Measurements from ENCODE around the gene C3orf52.

Gene C3orf52

DNA sequence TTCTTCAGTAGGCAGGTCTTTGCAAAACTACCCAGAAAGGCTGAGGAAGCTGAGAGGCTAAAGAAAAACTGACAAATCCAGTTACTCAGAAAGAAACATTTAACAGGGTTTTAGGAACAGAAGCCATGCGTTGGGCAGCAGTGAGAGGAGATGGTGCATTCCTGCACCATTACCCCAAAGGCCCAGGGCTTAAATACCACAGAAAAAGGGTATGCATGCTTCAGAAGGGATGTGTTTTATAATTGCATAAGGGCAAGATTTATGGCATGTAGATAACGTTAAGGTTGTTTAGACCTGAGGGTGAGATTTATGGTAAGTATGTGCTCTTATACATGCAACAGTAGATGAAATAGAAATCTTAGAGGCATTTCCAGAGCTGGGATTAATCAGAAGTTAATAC lies 10.0 kb downstream of the C3orf52 start:
- DNase-seq (ENCODE audit: low spot score) = no peak
- no peak for TF ChIP-seq CTCF (IDR thresholded peaks at IDR 0.05; ENCODE audit: extremely low read depth, missing control alignments)

GRCh38 chr3:112097378-112097777 lies 11.2 kb downstream of the C3orf52 start:
- no peak for DNase-seq (ENCODE audit: low spot score)
- no peak for TF ChIP-seq CTCF (IDR thresholded peaks at IDR 0.05; ENCODE audit: extremely low read depth, missing control alignments)

DNA sequence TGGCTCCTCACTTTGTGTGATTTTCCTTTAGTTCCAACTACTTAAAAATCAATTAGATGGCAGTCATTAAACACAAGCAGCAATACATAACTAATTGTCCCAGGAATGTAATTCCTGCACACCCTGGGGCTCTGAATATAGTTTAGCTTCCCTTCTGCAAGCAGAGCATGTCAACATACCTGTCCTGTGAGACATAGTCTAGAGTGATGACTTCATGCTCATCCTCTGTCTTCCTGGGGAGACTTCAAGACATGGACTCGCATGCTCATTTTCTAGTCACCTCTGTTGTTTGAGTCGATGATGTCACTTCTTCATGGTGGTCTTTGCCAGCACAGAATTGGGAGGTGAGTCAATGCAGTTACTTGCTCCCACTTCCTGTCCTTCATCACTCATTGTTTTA lies 15.7 kb downstream of the C3orf52 start:
- no peak for TF ChIP-seq CTCF (IDR thresholded peaks at IDR 0.05; ENCODE audit: extremely low read depth, missing control alignments)
- DNase-seq (ENCODE audit: low spot score) = no peak

DNA sequence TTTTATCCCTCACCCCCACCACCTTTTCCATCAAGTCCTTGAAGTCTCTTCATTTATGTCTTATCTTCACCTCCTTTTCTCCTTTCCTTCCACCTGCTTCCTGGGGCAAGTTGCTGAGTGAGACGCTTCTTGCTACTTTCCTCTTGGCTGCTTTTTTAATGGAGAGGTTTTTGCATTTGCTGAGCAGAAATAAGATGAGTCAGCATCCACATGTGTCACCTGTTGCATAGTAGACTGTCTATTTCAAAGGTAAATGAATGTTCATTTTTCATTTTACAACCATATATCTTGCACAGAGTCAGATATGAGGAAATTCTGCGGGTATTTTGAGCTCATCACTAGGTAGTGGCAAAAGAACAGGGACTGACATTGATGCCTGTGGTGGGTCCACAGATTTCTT lies 18.6 kb downstream of the C3orf52 start:
- TF ChIP-seq CTCF (IDR thresholded peaks at IDR 0.05; ENCODE audit: extremely low read depth, missing control alignments) = no peak
- DNase-seq (ENCODE audit: low spot score) = no peak

- DNase-seq (ENCODE audit: low spot score) = no peak
- TF ChIP-seq CTCF (IDR thresholded peaks at IDR 0.05; ENCODE audit: extremely low read depth, missing control alignments) = no peak
These were observed 23.1 kb downstream of the C3orf52 start for GRCh38 chr3:112109322-112109721.

DNA sequence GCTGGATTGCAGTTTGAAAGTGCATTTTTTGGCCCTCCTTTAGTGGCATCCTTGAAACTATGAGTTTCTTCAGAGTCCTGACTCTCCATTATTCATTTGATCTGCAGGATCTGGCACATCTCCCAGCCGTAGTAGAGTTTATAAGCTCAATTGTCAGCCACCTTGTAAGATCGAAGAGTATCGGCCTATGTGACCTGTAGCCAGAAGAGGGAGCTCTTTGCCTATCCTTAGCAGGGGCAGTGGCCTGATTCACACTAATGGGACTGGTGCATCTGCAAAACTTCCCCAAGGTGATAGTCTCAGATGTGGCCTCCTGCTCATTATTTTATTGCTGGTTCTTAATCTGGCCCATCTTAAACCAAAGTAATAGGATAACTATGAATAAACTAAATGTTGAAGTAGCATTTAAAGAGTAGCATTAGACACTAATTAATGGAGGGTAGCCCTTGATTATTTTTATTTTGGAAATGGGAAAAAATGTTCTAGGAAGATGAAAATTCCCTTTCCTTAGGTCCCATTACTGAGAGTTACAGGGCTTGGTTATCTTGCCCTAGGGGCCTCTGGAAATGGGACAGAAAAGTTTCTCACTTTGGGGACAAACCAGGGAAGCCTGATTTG lies 25.7 kb downstream of the C3orf52 start:
- peak; percentile 63 for TF ChIP-seq CTCF (IDR thresholded peaks at IDR 0.05; ENCODE audit: extremely low read depth, missing control alignments)
- DNase-seq (ENCODE audit: low spot score) = peak; percentile 75

GRCh38 chr3:112114576-112115160 lies 28.5 kb downstream of the C3orf52 start:
- TF ChIP-seq CTCF (IDR thresholded peaks at IDR 0.05; ENCODE audit: extremely low read depth, missing control alignments) = no peak
- DNase-seq (ENCODE audit: low spot score) = no peak
